Stimulated activated CD4-positive, alpha-beta T cell treated with anti-CD3 and anti-CD28 coated beads, Interleukin-15, amount 100 ng/mL, for 1 hour (primary cell): ENCODE results near the gene MAEA.
A peak's percentile ranks its signal among the peaks of the same experiment; 100 is the strongest.

Experiments used
- DNase-seq, 2 donors: peaks; one replicate each; pipeline ENCODE4 v3.0.0-alpha.2; 2020; ENCODE audit warnings: low read depth in 1 of 2, low spot score in 1 of 2

The MAEA gene

DNA sequence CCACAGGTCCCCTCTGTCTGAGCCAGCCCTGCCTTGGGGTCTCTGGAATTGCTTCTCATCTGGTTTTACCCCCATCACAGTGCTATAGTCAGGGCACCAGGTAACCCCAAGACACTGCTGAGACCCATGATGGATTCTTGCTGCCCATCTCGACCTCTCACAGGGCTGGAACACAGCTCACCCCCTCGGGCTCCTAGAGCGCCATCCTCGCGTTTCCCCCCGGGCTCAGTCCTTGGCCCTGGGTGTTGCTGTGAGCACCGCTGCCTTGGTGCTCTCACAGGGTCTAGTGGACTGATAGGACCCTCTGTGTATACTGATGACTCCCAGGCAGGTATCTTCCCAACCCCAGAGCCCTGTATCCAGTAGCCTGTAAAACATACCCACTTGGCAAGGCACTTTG, 8.8 kb downstream of the MAEA start:
- no peak for DNase-seq

DNA sequence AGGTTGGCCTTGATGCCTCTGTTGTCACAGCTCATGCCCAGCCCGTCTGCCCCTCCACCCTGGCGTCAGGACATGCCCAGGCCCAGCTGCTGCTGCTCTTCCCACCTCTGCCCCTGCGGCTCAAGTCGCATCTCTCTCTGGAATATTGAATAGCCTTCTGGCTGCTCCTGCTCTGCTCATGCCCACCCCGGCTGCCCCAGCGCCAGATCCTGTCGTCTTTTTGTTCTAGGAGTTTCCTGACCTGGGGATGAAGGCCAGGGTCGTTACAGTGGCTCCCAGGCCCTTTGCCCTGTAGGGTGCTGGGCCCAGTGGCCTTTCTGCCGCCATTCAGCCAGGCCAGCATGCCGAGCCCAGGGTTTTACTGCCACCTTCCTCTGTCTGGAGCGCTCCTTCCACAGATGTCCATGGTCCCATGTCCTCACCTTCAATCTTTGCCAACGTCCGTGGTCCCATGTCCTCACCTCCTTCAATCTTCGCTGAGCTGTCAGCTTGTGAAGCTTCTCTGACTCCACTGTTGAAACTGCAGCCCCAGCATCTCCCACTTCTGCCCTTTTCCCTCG, 9.7 kb downstream of the MAEA start:
- no peak for DNase-seq

DNA sequence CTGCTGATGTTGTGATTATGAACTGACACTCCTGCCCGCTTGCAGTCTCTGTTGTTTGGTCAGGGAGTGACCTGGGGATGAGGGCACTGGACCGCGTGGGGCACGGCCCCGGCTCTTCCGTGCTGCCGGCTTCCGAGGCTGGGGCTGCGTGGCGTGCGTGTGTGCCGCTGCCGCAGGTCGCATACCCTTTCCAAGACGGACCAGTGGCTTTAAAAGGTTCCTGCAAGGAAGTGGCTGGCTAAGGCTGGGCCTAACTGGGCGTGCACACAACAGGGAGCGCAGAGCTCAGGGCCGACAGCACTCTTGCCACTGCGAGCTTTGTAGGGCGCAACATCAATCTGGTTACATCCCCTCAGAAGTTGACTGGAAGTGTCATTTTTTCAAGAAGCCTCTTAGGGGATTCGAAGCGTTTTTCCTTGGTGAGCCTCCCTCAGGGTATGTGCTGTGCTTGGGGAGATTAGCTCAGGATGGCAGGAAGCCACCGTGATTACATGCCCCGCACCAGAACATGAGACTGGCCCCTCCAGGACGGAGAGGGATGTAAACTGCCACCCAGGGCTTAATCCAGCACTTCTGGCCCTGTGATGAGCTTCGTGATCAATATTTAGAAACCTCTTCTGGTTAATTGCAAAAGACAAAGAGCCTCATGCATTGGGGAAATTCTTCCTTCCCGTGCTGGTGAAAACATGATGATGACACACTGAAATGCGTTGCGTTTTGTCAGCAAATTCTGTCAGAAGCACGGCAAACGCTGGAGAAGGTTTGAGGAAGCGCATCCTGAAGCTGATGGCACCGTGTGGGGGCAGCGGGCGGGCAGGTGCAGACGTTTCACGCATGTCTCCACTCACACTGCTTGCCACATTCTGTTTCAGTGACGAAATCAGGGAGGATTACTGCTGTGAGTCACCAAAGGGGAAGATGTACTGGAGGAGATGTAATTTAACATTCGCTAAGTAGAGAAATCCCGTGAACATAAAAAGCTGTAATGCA, 11.1 kb downstream of the MAEA start:
- no peak for DNase-seq

DNA sequence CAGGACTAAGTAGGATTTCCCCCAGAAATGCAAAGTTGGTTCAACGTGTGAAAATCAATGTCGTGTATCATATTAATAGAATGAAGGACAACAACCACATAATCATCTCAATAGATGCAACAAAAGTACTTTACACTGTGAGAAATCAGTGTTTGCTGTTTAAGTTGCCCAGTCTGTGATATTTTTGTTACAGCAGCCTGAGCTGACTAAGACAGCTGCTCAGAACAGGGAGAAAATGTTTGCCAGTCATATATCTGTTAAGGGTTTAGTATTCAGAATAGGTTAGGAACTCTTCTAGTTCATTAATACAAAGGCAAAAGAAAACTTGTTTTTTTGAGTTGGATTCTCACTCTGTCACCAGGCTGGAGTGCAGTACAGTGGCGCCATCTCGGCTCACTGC, 12.5 kb downstream of the MAEA start:
- DNase-seq = no peak

DNA sequence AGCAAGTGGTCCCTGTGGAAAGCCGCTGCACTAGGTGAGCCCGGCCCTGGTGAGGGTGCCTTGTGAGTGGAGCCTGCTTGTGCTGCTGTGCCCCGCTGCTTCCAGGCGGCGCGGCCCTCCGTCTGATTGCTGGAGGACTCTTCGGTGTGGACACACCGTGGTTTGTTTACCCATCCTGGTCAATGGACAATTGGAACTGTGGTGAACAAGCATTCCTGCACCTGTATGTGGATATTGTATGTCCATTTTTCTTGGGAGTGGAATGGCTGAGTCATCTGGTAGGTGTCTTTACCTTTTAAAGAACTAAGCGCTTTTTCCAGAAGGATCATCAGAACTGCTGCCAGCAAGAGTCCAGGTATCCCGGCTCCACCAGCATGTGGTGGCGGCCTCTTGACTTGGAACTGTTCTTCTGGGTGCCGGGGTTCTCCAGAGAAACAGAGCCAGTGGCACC, 15.6 kb downstream of the MAEA start:
- DNase-seq = no peak

DNA sequence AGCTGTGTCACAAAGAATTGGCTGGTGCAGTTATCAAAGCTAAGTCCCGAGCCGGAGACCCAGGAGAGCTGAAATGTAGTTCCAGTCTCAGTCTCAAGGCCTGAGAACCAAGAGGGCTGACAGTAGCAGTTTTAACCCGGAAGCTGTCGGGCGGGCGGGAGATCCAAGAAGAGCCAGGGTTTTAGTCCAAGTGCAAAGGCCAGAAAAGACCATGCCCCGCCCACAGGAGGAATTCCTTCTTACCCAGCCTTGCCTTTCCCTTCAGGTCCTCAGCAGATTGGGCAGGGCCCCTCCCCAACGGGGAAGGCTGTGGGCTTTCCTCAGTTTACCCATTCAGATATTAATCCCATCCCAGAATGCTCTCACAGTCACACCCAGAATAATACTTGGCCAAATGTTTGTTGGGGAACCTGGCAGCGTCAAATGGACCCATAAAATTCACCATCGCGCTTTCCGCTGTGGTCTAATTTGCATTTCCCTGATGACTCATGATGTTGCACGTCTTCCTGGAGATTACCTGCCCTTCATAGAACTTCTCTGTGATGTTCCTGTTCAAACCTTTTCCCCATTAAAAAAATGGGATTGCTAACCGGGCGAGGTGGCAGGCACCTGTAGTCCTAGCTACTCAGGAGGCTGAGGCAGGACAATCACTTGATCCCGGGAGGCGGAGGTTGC, 16.2 kb downstream of the MAEA start:
- DNase-seq = no peak

DNA sequence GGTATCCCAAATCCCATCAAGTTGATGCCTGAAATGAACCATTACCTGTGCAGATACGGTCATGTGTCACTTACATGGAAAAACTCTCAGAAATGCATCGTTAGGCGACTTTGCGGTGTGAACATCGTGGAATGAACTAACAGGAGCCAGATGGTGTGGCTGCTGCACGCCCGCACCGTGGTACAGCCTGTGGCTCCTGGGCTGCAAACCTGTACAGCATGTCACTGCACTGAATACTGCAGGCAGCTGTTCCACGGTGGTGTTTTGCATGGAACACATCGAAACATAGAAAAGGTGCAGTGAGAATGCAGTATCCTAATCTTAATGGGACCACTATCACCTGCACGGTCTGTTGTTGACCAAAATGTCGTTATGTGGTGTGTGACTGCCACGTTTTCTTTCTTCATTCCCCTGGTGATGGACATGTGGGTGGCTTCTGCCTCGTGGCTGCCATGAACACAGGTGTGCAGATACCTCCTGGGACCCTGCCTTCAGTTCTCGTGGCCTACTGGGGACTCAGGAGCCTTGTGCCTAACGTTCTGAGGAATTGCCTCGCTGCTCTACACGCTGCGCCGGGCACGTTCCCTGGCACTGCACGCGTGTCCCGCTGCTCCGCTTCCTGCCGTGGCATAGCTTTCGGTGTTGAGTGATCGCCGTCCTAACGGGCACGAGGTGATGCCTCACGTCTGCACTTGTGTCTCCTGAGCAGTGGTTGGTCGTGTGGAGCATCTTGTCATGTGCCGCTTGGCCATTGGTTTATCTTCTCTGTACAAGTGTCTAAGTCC, 18.5 kb downstream of the MAEA start:
- DNase-seq = no peak

DNA sequence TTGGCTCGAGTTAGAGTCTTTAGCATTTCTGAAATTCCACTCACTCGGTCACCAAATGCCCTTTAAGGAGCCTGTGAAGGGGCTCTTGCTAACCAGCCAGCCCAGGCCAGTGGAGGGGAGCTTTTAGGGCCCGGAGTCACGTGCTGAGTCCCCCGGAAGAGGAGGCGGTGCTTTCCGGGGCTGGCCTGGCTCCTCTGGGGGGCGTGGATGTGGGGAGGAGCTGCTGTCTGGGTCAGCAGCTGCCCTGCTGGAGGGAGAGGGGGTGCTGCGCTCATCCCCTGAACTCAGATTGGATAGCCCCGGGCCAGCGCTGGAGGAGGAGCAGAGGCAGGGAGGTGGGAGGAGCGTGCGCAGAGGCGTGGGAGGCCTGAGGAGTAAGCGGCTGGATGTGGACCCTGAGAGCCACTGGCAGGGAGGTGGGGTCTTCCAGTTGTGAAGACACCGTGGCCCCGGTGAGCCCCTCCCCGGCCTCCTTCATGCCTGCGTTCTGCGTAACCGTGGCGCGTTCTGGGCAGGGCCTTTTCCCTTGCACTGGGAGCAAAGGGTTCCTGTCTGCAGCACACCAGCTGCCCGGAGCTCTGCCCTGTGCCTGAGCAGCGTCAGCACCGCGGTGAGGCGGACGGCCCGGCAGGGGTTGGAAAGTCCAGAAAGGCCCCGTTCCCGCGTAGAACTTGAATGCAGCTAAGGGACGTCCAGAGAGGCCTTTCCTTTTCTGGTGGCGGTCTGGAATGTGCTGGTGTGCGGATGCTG, 19.7 kb downstream of the MAEA start:
- DNase-seq = peak; percentile 28 to 31

DNA sequence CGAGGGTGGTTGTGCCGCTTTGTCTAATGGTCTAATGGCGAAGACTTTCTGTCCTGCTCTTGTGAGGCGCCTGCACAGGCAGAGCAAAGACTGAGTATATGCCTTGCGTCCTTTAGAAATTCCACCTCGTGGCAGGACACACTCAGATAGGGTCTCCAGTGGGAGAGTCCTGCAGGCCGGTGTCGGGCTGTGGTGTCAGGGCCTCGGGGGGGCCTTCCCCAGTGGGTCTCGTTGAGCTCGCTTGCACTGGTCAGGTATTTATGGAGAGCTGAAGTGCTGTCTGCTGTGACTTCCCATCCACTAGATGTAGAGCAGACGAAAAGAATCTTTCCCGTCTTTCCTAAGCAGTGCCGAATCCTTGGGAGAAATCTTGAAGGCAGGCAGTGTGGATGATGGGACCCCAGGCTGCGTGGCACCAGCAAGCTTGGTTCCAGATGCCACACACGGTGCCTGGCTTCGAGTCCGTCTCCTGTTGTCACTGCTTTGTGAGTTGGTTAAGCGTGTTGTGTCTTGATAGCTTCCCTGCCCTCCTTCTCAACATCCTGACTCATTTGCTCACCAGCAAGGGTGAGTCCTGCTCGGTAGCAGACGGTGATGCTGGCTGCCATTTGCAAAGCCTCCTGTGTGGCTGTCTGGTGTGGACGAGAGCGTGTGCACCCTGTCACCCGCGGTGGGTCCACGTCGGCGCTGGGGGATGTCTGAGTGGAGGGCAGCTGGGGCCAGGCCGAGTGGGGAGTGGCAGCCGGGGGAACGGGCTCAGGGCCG, 20.5 kb downstream of the MAEA start:
- DNase-seq = no peak

DNA sequence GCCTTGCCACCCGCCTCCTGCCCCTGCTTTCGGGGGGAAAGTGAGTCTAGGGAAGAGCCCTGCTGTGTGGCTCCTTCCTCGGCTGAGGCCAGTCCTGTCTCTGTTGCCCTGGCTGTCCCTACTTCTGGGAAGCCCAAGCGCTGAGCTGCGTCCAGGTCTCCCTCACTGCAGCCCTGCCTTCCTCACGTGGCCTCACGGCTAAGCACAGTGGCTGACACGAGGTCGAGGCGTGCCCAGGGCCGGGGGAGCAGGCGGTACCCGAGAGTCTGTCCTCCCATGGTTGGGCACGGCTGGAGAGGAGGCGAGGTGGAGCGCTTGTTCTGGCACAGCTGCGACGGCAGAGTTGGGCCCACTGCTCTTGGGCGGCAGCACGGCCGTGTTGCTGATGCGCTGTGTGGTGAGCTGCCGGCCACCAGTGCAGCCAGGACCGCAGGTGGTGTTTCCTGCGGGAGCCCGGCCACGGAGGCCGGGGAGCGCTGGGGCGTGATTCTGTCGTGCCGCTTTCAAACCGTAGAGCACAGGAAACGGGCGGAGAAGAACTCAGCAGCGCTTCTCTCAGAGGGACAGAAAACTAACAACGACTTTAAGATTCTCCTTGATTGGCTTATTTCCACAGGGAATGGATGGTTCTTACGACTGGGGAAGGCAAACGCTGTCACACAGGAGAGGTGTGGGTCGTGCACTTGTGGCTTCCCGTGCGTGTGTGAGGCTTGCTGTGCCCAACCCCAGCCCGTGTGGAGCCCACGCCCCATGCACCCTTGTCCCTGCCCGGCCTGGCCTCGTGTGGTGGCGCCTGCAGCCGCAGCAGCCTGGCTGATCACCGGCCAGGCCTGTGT, 21.3 kb downstream of the MAEA start:
- DNase-seq = no peak

DNA sequence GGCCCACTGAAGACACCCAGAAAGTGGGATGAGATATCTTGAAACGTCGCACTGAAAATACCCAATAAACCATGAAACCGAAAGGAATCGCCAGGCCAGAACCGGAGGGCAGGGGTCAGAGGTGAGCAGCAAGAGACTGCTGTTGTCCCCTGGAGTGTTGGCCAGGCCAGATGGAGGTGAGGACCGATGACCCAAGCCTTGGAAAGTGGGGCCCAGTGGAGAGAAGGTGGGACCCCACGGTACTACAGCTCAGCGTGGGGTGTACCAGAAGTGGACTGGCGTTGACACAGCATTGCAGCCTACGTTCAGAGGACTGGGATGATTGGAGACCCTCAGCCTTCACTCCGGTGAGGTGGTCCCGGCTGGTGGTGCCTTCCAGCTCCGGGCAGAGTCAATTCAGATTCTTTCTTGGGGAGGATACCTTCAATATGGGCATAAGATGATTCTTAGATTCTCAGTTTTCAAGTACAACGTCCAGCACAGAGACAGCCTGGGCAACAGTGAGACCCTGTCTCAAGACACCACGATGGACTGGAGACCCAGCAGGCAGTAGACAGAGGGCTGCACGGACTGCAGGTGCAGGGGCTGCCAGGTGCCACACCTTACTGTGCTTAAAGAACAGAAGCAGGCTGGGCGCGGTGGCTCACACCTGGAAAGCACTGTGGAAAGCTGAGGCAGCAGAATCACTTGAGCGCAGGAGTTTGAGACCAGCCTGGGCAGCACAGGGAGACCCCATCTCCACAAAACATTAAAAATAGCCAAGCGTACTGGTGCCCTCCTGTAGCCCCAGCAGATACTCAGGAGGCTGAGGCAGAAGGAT, 23.3 kb downstream of the MAEA start:
- DNase-seq = no peak

DNA sequence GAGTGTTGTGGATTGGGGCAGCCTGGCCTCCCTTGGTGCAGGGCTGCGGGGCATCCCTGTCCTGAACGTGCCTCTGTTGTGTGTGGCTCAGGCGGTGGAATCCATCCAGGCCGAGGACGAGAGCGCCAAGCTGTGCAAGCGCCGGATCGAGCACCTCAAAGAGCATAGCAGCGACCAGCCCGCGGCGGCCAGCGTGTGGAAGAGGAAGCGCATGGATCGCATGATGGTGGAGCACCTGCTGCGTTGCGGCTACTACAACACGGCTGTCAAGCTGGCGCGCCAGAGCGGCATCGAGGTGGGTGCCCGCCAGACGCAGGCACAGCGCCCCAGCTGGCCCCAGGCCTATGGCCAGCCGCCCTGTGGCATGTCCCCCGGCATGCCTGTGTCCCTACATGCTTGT, 25.6 kb downstream of the MAEA start:
- DNase-seq = no peak

DNA sequence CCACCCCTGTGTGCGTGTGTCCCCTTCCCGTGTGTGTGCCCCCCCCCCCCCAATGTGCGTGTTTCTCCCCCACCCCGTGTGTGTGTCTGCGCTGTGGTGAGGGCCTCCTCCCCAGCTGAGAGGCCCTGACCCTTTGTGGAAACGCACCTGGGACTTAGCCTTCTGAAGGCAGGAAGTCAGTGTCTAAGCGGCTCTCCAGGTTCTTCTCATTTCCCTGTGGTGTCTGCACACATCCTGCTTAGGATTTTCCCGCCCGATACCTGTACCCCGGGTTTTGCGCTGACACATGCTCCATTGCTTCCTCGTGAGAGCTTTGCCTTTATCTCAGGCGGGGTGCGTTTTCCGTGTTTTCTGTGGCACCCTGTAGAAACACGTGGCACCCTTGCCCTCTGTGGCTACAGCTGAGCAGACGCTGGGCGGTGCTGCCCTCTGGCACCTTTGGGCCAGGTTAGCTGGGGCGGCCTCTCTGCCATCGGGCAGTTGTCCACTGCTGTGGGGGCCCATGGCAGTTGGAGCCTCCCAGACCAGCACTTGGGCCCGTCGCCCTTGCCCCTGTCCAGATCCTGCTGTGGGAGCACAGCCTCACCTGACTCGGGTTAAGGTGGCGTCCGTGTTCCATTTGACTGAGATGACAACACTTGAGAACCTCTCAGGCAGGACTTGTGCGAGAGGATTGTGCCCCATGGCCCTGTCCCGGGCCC, 26.3 kb downstream of the MAEA start:
- DNase-seq = no peak

DNA sequence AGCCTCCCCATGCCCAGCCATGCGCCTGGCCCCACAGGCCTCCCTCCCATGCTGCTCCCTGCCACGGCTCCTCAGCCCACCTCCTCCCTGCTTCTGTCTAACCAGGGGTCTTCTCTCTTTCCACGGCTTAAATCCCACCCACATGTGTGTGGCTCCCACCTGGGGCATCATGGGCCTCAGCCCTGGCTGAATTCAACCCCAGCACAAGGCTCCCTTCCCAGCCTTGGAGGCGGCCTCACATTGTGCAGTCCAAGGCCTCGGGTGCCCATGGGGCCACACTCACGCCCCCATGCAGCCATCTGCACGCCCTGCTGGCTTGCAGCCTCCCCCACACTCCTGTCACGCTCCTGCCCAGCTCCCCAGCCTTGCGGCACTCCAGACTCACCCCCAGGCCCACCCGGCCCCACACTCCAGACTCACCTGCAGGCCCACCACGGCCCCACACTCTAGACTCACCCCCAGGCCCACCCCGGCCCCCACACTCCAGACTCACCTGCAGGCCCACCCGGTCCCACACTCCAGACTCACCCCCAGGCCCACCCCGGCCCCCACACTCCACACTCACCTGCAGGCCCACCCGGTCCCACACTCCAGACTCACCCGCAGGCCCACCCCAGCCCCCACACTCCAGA, 27.0 kb downstream of the MAEA start:
- no peak for DNase-seq

DNA sequence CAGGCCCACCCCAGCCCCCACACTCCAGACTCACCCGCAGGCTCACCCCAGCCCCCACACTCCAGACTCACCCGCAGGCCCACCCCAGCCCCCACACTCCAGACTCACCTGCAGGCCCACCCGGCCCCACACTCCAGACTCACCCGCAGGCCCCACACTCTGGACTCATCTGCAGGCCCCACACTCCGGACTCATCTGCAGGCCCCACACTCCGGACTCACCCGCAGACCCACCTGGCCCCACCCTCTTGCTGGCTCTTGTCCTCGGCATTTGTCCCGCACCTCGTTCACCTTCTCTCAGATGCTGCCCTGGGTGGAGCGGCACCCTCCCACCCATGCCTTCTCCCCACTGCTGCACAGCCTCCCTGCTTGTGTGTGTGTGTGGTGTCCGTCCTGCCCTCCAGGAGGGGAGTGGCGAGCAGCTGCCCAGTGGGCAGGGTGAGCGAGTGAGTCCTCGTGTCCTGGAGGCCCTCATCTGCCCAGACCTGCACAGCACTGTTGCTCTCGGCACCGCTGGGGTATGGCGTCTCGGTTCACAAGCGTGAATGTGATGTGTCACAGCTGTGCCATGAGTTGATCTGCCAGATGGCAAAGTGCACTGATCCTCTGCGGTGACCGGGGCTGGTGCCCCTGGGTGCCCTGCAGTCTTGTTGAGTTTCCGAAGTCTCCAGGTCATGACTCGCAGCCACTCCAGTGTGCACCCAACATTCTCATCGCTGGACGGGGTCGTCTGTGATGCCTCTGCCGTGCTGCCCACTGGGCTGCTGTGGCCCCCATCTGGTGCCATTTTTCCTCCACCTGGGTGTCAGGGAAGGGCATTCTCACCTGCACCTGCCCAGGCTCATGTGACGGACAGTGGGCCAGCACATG, 27.7 kb downstream of the MAEA start:
- DNase-seq = no peak

DNA sequence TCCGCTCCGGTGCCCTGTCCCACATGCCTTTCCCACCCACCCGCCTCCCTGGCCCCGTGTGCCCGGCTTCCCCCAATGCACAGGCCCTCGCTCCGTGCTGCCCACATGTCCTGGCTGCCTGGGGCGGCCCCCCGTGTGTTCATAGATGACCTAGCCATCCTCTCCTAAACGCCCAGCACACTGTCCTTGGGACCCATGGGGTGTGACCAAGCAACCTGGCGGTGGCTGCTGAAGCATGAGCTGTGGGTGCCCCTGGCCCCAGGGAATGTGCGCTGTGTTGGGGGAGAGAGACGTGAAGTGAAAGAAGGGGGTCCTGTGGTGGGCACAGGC, 28.3 kb downstream of the MAEA start:
- DNase-seq = no peak
